Right lobe of liver (tissue), 6 donors: ENCODE data around the gene PCNX2. TPM values are rescaled to one million over a fixed set of nuclear protein-coding genes. Genes with fewer than 3 reads are reported as not detected.

ENCODE experiments used
- ATAC-seq, 4 donors: fragments of 200-7000 bp; cut with Tn5 transposase; one replicate each; pipeline ENCODE4 v1.9.1; 2020; ENCODE audit warnings: mild to moderate bottlenecking in 4 of 4, moderate library complexity in 4 of 4
- DNase-seq, 3 donors: peaks; one replicate each; pipeline ENCODE4 v3.0.0-alpha.2; 2020
- H3K27ac ChIP-seq, 3 donors: fragments of 200-600 bp; one replicate each; pipeline ENCODE4 v1.8.0; 2022
- H3K27me3 ChIP-seq, 2 donors: fragments of 200-600 bp; one replicate each; pipeline ENCODE4 v1.8.0; 2022
- H3K36me3 ChIP-seq, 4 donors: fragments of 200-600 bp; sonication (generic) in 1 of 4; one replicate each; pipeline versions ENCODE4 v1.5.1 to v1.8.0; 2017 to 2022; ENCODE audit warnings: control low read depth in 1 of 4
- H3K4me1 ChIP-seq, 4 donors: fragments of 200-600 bp; sonication (generic) in 1 of 4; one replicate each; pipeline versions ENCODE4 v1.5.1 to v1.8.0; 2017 to 2022; ENCODE audit warnings: control low read depth in 1 of 4
- H3K4me3 ChIP-seq, 3 donors: fragments of 200-600 bp; one replicate each; pipeline ENCODE4 v1.8.0; 2022
- H3K9me3 ChIP-seq, 4 donors: fragments of 200-600 bp; sonication (generic) in 1 of 4; one replicate each; pipeline versions ENCODE4 v1.5.1 to v1.8.0; 2017 to 2022; ENCODE audit warnings: control low read depth in 1 of 4
- POLR2A ChIP-seq: fragments of 450-650 bp; IDR thresholded peaks from one replicate; pipeline ENCODE4 v1.6.1; 2017; ENCODE audit warnings: antibody characterized with exemption, mild to moderate bottlenecking
- WGBS: methylation state at CpG from one replicate; pipeline ENCODE4 v1.1.6; 2018; ENCODE audit warnings: low coverage, low lambda C conversion rate; ENCODE audit not compliant: insufficient coverage; ENCODE audit errors: missing lambda C conversion rate; 5-methylcytosine and 5-hydroxymethylcytosine counted together
- intact Hi-C, 2 donors: fragments of 100-400 bp; cut with DNase I; formaldehyde crosslinking; loops; one replicate each; pipeline versions ENCODE4 v1.11.2 to v1.14.1; 2022
- total RNA-seq, 6 experiments: library from RNA; depleted of rRNA in 2 of 6; stranded (reverse); fragments of >200 nt in 2 of 6; fragmentation: NEBNext Ultra II Directional in 3 of 6; extraction: Animal tissue kit (Norgen Biotek cat#: 25700) in 3 of 6; gene quantifications; one replicate each; pipeline versions ENCODE4 v1.1.0 to v1.2.4, GENCODE V29; 2016 to 2023
- TF ChIP-seq, protein P1 (sequence below), 4 donors: fragments of 200-600 bp in 3 of 4; fragments of 450-650 bp in 1 of 4; IDR thresholded peaks; one replicate each; pipeline versions ENCODE4 v1.5.1 to v1.8.0; 2016 to 2022; ENCODE audit warnings: antibody characterized with exemption in 4 of 4, mild to moderate bottlenecking in 2 of 4
- donor health status: DM: no; HTN: yes; CAD: no.
- donor health status: DM: no; HTN: no; CAD: no.
- donor health status: DM: no; HTN: no; CAD: no.
- donor health status: DM: no; HTN: yes; CAD: no.
- donor health status: DM: no; HTN: yes; CAD: no.

Gene PCNX2
- total RNA-seq, 6 experiments from 2014 or later, result 0.35 to 3.4 (median 0.82) TPM

- no peaks in the 10 kb centered on the region for H3K9me3 ChIP-seq
- H3K36me3 ChIP-seq, result no peaks in the 10 kb centered on the region
- WGBS, result 78% methylated on average over 4 of the region's 4 CpGs
- no peaks in the 10 kb centered on the region for H3K27me3 ChIP-seq
- no peak for ATAC-seq
- TF ChIP-seq POLR2A, result no peak
- TF ChIP-seq, protein P1, sequence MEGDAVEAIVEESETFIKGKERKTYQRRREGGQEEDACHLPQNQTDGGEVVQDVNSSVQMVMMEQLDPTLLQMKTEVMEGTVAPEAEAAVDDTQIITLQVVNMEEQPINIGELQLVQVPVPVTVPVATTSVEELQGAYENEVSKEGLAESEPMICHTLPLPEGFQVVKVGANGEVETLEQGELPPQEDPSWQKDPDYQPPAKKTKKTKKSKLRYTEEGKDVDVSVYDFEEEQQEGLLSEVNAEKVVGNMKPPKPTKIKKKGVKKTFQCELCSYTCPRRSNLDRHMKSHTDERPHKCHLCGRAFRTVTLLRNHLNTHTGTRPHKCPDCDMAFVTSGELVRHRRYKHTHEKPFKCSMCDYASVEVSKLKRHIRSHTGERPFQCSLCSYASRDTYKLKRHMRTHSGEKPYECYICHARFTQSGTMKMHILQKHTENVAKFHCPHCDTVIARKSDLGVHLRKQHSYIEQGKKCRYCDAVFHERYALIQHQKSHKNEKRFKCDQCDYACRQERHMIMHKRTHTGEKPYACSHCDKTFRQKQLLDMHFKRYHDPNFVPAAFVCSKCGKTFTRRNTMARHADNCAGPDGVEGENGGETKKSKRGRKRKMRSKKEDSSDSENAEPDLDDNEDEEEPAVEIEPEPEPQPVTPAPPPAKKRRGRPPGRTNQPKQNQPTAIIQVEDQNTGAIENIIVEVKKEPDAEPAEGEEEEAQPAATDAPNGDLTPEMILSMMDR (IDR thresholded peaks at IDR 0.05), result no peak
- no peak overlapping the region for H3K27ac ChIP-seq
- DNase-seq, result no peak
- no peaks in the 10 kb centered on the region for H3K4me1 ChIP-seq
- intact Hi-C loops, result no loop called here
- no peak overlapping the region for H3K4me3 ChIP-seq
Observed at GRCh38 chr1:233079574-233079973, 216.0 kb downstream of the PCNX2 start.

GRCh38 chr1:233078396-233078795 is 217.1 kb downstream of the PCNX2 start:
- no peak for DNase-seq
- Histone ChIP-seq H3K4me3 (no peak overlapping the region), H3K9me3 (no peaks in the 10 kb centered on the region), H3K27me3 (no peaks in the 10 kb centered on the region), H3K4me1 (no peaks in the 10 kb centered on the region), H3K27ac (no peak overlapping the region), H3K36me3 (no peaks in the 10 kb centered on the region)
- 72% methylated on average over 6 of the region's 6 CpGs for WGBS
- intact Hi-C loops, result no loop called here
- TF ChIP-seq, protein P1 (IDR thresholded peaks at IDR 0.05), result no peak
- TF ChIP-seq POLR2A, result no peak
- ATAC-seq, result no peak

DNA sequence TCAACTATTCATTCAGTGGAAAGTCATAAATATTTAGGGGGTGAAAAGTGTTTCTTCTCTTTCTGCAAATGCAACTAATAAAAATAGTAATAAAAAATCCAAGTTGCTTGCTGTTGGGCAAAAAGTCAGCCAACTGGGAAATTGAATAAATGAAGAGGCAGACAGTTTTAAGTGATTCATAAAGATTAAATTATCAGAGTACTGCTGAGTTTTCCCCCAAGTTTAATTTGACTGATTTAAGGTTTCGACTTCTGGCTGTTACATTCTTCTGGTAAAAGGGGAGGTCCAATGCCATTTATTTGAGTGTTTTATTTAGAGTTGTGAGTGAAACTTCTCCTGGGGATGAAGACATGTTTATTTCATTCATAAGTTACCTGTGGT is 219.6 kb downstream of the PCNX2 start:
- TF ChIP-seq, protein P1 (IDR thresholded peaks at IDR 0.05), result no peak
- TF ChIP-seq POLR2A, result no peak
- H3K4me1 ChIP-seq, result no peaks in the 10 kb centered on the region
- 80% methylated on average over 1 of the region's 1 CpG for WGBS
- H3K27ac ChIP-seq, result no peak overlapping the region
- H3K36me3 ChIP-seq, result no peaks in the 10 kb centered on the region
- intact Hi-C loops, result no loop called here
- no peaks in the 10 kb centered on the region for H3K9me3 ChIP-seq
- DNase-seq (no peak), ATAC-seq (no peak)
- no peaks in the 10 kb centered on the region for H3K27me3 ChIP-seq
- H3K4me3 ChIP-seq, result no peak overlapping the region

GRCh38 chr1:233066087-233066486 is 229.4 kb downstream of the PCNX2 start:
- no peaks in the 10 kb centered on the region for H3K4me1 ChIP-seq

More at GRCh38 chr1:233066087-233066486, 229.4 kb downstream of the PCNX2 start:
- Histone ChIP-seq H3K9me3 (no peaks in the 10 kb centered on the region), H3K27me3 (no peaks in the 10 kb centered on the region), H3K4me3 (no peak overlapping the region), H3K27ac (no peak overlapping the region), H3K36me3 (no peaks in the 10 kb centered on the region)
- 63% methylated on average over 1 of the region's 2 CpGs for WGBS
- no peak for DNase-seq
- intact Hi-C loops, result no loop called here
- ATAC-seq, result no peak
- no peak for TF ChIP-seq POLR2A
- TF ChIP-seq, protein P1 (IDR thresholded peaks at IDR 0.05), result no peak
